COR-L47 (cell line): Measurements from ENCODE around the gene CDHR2.

Experiments
- DNase-seq: peaks from one replicate; lab custom pipeline; 2025; lab: John Stamatoyannopoulos, UW

CDHR2 gene

DNA sequence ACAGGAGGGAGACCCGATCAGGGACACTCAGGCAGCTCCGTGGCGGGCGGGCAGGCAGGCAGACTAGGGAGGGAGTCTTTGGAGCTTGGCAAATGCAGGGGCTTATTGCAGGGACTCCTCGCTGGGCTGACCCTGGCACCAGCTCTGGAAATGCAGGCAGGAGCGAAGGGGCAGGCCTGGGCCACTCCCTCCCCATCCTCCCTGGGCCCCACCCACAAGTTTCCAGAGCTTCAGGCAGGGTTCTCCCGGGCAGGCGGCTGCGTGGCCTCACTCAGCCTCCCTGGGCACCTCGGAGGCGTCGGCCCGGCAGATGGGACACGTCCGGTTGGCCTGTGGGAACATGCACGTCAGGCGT is 20.4 kb upstream of the CDHR2 start:
- DNase-seq, result no peak

DNA sequence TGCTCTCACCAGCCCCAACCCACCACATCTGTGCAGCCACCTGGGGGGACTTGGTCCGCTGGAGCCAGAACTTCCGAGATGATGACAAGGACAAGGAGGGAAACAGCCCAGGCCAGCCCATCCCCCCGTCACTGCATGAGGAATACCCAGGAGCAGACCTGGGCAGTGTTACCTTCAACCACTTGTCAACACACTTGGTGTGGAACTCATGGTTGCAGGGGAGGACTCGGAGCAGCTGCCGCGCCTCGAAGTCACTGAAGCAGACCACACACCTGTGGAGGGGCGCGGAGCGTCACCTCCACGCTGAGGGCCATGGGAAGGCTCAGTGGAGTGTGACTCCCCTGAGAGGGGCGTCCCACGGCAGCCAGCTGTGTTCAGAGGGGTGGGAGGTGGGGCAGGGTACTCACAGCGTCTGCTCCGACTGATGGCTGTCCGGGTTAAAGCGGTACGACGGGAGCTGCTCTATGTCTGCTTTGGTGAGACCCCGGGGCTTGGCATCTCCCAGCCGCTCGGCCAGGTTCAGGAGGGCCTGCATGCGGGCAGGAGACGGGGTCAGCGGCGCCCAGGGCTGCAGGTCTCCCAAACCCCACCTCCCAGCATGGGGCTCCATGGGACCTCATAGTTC is 19.9 kb upstream of the CDHR2 start:
- DNase-seq, result no peak

DNA sequence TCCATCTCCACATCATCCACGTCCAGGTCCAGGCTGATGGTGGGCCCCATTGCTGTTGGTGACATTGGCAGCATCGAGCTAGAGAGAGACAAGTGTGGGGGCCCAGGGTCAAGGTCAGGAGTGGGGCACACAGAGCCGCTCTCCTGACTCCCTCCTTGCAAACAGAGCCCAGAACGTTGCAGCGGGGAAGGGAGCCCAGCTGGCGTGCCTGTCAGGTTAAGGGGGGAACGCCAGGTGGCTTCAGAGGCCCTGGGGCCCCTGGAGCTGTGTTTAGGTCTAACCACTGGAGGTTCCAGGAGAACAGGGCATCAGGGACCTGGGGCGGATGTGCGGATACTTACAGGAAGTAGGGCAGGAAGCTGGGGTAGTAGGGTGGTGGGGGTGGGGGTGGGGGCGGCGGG is 19.4 kb upstream of the CDHR2 start:
- DNase-seq, result no peak

DNA sequence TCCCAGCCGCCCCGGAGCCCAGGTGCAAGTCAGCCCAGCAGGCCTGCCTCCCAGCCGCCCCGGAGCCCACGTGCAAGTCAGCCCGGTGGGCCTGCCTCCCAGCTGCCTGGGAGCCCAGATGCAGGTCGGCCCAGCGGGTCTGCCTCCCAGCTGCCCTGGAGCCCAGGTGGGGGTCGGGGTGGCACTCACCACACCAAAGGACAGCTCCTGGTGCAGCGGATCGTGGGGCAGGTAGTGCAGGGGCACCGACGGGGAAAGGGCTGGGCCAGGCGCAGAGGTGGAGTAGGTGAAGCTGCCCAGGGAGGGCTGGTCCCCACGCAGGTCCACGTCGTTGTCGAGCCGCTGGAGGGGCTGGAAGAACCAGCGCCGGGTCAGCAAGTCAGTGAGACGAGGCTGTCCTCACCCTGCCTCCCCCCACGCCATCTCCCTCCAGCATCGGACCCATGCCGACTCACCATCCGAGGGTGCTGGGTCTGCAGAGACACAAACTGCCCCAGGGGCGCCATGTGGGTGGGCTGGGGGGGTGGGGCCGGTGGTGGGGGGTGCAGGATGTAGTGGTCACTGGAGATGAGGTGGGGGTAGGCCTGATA is 18.7 kb upstream of the CDHR2 start:
- DNase-seq, result no peak

DNA sequence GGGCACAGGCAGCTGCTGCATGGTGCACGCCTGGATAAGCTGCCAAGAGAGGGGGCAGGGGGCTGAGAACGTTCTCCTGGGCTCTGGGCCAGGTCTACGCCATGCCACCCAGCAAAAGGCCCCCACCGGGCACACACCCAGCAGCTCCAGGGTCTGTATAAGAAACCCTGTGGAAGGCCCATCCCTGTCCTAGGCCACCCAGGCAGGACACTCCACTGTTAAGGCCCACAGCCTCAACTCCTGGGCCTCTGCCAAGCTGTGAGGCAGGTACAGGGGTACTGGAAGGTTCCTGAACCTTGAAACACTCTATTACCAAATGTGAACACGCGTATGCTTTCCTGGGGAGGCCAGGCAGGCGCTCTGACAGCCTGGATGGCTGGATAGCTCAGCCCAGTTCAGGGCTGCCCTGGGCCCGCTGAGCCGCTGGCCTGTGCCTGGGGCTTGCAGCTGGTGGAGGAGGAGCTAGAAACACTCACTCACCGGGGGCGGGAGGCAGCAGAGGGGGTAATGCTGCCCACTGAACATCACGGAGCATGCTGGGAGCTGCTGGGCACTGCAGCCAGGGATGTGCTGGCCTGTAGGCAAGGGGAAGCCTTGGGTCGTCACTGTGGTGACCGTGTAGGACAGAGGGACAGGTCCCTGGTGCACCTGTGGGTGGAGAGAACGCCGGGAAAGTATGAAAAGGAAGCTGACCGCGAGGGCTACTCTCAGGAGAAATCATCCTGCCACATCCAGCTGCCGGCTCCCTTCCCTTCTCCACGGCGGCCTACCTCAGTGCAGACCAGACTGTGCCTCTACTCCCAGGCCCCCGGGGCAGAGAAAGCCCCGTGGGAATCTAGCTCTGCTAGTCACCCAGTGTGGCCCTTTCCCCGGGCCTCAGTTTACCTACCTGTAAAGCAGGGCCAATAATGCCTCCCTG is 17.9 kb upstream of the CDHR2 start:
- no peak for DNase-seq

DNA sequence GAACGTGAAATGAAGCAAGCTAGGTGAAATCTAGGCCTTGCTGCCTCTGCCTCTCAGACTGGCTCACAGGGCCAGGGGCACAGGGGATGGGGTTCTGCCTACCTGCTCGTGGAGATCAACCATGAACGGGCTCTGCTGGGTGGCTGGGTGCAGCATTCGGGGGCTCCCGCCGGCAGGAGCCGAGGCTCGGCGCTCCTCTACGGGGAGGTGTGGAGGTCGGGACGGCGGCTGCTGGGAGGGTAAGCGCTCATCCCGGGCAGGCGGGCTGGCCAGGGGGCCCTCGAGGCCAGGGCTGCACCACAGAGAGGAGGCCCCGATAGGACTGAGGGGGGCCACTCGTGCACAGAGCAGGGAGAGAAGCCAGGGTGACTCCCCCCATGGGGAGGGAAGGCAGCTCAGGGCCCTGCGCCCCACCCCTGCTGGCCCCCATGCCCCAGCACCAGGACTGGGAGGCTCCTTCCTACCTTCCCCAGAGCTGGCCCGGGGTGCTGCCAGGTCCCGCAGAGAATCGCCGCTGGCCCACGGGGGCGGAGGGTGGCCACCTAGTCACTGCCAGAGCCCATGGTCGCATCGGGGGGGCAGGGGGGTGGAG is 17.1 kb upstream of the CDHR2 start:
- DNase-seq, result no peak

DNA sequence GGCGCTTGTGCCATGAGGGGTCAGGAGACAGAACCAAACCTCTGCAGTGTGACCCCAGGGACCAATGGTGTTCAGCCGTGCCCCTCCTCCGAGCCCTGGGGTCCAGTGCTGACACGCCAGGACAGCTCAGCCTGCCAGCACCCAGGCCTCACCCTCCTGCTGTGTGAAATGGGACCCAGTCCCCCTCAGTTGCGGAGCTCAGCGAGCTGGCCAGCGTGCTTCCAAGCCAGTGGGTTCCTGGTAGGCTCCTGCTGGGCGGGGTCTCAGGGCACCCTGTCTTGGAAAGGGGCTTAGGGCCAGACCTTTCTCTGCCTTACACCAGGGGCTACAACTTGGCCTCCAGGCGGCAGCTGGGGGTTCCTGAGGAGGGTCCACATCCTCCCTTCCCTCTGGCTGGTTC is 16.3 kb upstream of the CDHR2 start:
- no peak for DNase-seq

DNA sequence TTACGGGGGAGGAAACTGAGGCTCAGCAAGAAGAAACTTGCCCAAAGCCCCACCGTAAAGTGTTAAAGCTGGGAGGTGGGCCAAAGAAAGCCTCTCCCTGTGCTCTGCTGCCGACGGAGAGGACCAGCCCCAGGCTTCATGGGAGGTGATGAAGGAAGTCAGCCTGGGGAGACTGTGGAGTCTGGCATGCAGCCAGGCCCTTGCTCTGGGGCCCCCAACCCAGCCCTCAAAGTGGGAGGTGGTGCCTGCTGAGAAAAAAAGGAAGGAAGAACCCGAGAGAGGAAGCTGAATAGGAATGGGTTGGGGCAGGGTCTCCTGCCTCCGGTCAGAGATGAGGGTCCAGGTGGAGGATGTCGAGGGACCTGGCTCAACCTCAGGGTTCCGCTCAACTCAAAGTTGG is 15.8 kb upstream of the CDHR2 start:
- peak; percentile 18 for DNase-seq

DNA sequence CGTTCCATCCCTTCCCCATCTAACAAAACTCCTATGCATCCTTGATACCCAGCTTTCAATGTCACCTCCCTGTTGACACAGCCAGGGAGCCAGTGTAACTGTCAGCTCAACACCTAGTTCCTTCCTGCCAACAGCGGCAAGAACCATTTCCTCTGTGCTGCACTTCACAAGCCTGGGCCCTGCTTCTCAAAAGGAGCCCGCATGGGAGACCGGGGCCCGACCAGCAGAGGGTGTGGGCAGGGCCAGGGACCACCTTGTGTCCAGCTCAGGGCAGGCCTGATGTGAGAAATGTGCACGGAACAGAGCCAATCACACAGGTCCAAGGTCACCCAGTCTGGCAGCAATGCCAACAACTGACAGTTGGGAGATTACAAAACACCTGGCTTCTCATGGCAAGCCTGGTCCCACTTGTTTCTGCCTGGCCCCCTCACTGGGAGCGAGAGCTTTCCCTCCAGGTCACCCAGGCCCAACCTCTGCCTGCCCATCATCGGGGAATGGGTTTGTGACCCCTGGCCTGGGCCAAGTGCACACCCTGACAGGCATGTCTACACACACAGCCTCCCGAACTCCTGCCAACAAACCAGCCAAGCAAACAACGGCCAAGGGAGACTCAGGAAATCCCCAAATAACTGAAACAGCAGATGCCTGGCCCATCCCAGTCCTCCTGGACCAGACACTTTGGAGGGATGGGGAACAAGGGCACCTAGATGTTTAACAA is 15.1 kb upstream of the CDHR2 start:
- no peak for DNase-seq

DNA sequence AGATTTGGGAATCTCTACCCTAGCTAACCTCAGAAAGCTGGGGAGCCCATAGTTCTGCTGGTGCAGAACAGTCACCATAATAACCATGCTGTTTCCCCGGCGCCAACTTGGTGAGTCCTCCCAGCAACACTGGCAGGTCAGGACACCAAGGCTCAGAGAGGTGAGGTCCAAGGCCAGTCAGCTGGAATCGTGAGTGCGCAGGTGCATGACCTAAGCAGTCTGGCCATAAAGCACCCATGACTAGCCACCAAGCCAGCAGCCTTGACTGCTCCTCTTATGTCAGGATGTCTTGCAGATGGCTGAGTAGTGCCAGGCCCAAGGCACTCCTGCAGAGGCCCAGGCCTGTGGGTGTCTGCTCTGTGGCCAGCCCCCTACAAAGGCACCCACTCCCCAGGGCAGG is 14.5 kb upstream of the CDHR2 start:
- no peak for DNase-seq

DNA sequence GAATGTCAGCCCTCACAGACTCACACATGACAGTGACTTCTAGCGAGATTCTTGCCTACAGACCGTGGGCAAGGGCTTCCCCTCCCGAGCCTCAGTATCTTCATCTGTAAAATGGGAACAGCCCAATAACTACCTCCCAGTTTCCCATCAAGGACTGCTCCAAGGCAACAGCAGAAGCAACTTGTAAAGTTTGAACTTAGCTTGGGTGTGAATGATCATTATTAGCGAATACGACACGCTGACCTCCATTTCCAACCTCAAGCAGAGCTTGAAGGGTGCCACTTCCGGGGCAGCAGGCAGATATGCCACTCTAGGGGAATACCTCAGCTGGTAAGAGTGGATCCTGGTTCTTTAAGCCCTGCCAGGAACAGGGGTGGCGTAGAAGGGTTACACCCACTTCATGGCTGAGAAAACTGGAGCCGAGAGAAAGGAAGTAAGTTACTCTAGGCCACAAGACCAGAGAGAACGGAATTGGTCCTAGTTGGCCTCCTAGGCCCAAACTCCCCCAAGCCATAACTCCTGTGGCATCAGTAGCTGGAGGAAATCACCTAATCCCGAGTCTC is 14.0 kb upstream of the CDHR2 start:
- no peak for DNase-seq

DNA sequence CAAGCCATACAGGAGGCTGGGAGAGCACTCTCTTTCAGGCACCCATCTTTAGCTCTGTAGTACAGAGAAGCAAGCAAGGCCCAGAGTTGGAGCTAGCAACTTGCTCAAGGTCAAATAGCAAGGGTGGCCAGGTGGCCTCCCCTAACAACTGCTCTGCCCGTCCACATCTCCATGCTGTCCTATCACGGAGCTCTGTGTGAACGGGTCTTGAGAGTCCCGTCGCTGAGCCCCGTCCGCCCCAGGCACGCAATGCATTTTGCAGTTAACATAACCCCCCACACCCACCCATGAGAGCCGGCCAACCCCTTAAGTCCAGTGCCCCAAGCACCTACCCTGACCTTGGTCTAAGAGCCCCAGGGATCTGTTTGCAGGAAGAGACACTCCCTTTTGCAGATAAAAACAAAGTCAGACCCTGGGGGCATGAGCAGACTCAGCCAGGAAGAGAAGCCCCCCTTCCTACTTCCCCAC is 13.4 kb upstream of the CDHR2 start:
- no peak for DNase-seq

DNA sequence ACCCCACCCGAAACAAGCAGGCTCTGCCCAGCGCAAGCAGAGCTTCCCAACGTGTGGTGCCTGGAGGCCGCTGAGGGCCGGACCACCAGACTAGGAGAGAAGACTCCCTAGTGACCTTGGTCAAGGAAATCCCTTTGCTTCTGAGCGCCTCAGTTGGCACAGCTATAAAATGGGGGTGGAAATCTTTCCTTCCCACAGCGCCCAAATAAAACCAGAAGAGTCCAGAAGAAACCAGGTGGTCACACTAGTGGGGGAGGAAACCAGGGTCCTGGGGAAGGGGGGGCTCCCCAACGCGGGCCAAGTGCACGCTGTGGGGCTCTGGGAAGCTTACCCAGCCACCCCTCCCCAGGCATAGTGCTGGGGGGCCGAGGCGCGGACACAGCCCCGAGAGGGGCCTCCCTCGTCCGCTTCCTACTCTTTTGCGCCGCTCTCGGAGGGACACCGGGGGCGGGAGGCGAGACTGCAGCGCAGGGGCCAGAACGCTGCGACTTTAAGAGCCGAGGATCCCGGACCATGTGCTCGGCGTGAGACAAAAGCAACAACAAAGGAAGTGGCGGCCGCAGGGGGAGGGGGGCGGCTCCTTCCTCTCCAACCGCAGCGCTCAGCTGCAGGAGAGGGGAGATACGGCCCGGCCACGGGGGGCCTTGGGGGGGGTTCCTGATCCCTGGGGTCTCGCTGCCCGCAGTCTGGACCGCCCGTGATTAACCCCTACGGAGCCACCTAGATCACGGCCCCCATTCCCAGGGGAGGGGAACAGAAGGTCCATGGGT is 12.8 kb upstream of the CDHR2 start:
- peak; percentile 78 for DNase-seq

DNA sequence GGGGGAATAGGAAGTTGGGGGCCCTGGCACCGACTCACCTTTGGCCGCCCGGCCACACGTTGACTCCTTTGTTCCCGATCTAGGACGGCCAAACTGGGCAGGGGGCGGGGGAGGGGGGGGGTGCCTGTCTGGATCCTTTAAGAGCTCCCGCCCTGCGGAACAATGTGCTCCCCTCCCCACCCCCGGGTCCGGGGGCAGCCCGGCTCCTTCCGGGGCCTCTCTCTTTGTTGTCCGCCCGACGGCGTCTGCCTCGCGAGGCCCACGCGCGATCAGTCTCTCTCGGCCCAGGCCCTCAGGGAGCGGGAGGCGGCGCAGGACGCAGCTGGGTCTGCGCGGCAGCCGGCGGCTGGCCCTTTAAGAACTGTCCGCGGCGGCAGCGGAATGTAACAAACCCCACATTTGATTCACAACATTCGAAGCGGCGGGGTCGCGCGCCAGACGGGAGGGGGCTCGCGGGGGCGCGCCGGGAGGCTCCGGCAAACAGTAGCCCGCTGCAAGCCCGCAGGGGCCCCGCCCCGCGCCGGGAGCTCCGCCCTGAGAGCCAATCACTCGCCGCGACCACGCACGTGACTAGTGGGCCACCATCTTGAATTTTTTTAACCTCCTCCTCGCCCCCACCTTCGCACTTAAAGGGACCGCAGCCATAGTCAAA is 12.1 kb upstream of the CDHR2 start, which contains the start of gene RNF44:
TSS of gene RNF44 (minus strand) at position 501 of the 652 bp plus-strand sequence. CDS start 4,930 bp downstream, outside the sequence.
- peak; percentile 97 for DNase-seq

DNA sequence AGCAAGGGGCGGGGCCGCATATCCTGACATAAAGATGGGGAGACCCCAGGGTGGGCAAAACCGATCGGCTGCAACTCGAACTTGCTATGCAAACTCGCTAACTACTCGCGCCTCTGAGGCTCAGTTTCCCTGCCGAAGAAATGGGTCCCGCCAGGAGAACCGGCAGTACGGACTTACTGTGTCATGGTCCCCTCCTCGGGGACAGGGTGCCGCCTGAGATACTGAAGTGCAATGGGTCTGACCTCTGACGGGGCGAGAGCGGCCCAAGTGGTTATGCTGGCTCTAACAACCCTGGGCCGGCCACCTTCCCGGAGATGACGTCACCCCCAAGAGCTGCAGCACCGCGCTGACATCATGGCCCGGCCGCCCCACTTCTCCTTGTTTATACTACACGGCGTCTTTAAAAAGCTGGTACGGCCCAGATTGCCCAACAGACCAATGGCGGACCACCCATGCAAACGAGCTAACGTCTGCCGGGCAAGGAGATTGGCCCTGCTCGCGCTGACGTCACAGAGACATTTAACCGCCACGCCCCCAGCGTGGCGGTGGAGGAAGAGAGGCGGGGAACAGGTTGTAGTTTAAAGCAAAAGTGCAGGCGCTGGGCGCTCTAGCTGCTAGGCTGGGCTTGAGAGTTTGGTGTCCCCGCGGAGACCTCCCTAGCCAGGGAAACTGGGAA is 11.4 kb upstream of the CDHR2 start:
- DNase-seq, result peak; percentile 97

DNA sequence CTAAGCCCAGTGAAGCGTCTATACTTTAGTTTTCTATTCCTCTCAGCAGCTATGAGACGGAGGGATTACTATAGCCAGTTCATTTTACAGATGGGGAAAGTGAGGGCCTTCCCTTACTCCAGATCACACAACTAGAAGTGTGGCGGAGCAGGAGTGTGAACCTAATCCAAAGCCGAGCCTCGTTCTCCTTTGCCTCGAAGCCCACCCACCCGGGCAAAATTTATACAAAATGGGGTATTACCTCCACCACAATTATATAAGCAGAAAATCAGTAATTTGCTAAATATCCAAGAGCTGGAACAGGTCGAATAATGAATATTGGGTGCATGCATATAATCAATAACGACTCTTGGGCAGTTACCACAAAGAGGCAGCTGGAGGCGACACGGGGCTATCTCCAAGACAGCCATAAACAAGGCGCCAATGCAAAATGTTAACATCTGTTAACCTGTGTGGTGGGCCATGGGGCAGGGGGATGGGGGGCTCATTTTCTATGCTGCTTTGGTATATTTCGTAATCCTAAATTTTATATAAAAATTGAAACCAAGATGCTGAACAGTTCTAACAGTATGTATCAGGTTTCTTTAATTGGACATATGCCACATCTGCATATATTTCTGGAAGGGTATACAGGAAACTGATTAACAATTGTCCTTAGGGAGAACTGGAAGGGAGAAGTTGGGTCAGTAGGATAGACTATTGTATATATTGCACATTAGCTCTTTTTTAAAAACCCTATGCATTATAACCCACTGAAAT is 10.7 kb upstream of the CDHR2 start:
- DNase-seq, result no peak

DNA sequence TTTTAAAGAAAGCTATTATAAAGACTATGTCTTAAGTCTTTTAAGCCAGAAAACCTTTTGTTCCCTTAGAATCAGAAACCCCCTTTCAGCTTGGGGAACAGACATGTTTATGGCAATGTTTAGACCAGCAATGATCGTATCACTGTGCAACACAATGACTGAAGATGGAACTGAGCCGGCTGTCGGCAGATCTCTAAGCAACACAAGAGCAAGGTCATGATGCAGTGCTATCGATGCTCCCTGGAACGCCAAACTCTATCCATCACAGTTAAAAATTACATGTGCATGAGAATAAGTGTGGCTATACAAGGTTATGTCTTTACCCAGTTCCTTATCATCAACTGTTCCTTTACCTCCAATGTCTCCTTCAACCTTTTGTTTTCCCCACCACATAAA is 10.2 kb upstream of the CDHR2 start:
- no peak for DNase-seq

DNA sequence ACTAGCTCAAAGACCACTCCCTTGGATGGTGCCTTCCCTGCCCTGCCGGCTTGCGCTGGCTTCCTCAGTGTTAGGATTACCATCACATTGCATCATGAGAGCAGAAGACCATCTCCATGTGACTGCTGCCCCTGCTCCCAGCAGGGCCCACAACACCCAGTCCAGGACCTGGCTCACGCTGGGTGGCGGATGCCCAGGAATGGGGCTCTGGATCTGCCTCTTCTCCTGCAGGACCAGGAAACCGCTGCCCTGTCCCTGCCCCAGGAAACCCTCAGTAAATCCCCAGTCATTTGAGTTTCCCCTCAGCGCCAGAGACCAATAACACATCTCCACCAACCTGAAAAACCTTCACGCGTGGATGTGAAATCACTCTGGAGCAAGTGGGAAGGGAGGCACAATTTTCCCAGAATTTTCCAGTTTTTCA is 8.7 kb upstream of the CDHR2 start:
- no peak for DNase-seq

DNA sequence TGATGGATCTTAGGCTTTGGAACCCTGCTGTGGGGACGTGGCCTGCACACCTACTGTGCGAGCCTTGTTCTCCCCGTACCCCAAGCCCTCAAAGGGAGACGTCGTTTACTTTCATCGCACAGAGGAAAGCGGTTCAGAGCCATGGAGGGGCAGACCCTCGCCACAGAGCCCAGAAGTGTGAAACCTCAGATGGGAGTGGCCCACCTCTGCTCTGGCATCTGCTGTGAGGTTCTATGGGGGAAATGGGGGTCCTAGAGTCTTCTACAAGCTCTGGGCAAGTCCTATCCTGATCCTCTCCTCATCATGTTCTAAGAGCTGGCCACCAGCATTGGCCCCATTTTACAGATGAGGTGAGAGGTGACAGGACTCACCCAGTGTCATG is 8.2 kb upstream of the CDHR2 start:
- no peak for DNase-seq
